Articular chondrocyte of knee joint (primary cell): ENCODE data around the gene PTGFR. TPM values are rescaled to one million over a fixed set of nuclear protein-coding genes. Genes with fewer than 3 reads are reported as not detected.

ENCODE experiments used
- total RNA-seq: library from RNA; depleted of rRNA; stranded (reverse); fragments of >200 nt; gene quantifications from 2 replicates; pipeline ENCODE4 v1.2.3, GENCODE V29; 2012

Gene PTGFR
- total RNA-seq: 82.3 and 101 TPM in 2 replicates

GRCh38 chr1:78490861-78491450 is at the start of gene PTGFR:
Gene PTGFR (plus strand): TSS chr1:78490974. CDS start chr1:78492744, 1,770 bp downstream.

Other genes with a start within 250 kb of the PTGFR start
- gene IFI44L, start 129.5 kb downstream of the PTGFR start, total RNA-seq: 4.8 and 21.2 TPM in 2 replicates
- 34.0 and 42.8 TPM in 2 replicates for gene IFI44, start 158.9 kb downstream of the PTGFR start, total RNA-seq